MM.1S (cell line): Measurements from ENCODE around the gene HOXD4.

Experiments
- EZH2 ChIP-seq: fragments of 300-600 bp; sonication (generic); optimal IDR thresholded peaks from 2 replicates; pipeline ENCODE3; 2017; ENCODE audit warnings: low read depth, mild to moderate bottlenecking, antibody characterized with exemption, low read length, mixed read lengths
- EZH2phosphoT487 ChIP-seq: fragments of 300-600 bp; sonication (generic); IDR thresholded peaks from 2 replicates; pipeline ENCODE4 v1.6.1; 2018; ENCODE audit warnings: antibody characterized with exemption, low read length
- TF ChIP-seq, protein P1 (sequence below): fragments of 300-600 bp; sonication (generic); IDR thresholded peaks from 2 replicates; pipeline ENCODE4 v1.5.1; 2016; ENCODE audit warnings: antibody characterized with exemption, low read length, mixed read lengths

DNA sequence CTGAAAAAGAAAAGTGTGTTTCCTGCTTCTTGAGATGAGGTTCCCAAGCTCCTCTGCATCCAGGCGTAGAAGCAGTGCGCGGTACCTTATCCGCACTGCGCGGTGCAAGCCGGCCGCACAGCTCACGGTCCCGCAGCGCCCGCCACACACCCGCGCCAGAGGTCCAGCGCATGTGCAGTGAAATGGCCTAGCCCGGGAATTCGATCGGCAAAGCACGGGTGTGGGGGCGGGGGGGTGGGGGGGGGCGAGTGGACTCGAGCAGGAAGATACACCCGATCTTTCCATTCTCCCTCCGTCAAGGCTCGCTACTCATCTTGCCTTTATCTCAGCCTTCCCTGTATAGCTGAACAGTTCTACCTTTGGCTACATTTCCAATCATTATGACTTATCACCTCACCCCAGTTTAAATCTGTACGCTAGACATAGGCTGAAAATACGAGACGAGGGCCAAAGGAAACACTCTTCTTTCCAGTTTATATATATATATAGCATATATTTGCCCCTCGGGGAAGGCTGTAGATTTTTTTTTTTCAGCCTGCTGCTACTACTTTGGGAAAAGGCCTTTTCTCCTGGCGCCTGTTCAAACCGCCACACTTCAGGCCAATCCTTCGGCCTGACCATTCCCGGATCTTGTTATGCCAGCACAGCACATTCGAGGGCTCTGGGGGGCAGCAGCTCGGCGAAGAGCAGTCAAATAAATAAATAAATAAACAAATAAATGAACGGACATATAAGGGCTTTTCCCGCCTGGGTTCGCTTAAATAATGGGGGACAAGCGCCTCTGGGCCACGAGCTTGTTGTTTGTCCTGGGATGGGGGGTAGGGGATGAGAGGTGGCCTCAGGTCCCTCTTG, 11.5 kb upstream of the HOXD4 start:
- TF ChIP-seq EZH2, result no peak
- TF ChIP-seq, protein P1, sequence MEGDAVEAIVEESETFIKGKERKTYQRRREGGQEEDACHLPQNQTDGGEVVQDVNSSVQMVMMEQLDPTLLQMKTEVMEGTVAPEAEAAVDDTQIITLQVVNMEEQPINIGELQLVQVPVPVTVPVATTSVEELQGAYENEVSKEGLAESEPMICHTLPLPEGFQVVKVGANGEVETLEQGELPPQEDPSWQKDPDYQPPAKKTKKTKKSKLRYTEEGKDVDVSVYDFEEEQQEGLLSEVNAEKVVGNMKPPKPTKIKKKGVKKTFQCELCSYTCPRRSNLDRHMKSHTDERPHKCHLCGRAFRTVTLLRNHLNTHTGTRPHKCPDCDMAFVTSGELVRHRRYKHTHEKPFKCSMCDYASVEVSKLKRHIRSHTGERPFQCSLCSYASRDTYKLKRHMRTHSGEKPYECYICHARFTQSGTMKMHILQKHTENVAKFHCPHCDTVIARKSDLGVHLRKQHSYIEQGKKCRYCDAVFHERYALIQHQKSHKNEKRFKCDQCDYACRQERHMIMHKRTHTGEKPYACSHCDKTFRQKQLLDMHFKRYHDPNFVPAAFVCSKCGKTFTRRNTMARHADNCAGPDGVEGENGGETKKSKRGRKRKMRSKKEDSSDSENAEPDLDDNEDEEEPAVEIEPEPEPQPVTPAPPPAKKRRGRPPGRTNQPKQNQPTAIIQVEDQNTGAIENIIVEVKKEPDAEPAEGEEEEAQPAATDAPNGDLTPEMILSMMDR, result no peak
- TF ChIP-seq EZH2phosphoT487, result no peak
